Measurements from ENCODE around the gene CATSPERB. TPM values are rescaled to one million over a fixed set of nuclear protein-coding genes. Genes with fewer than 3 reads are reported as not detected.
"Not testable (repeated sequence)": the region's sequence is repeated elsewhere in the genome, so short reads cannot be mapped to it uniquely, and the experiment has no call there.

The CATSPERB gene
- total RNA-seq, 2 donors from 2014 or later: 14.5 to 35.1 TPM

DNA sequence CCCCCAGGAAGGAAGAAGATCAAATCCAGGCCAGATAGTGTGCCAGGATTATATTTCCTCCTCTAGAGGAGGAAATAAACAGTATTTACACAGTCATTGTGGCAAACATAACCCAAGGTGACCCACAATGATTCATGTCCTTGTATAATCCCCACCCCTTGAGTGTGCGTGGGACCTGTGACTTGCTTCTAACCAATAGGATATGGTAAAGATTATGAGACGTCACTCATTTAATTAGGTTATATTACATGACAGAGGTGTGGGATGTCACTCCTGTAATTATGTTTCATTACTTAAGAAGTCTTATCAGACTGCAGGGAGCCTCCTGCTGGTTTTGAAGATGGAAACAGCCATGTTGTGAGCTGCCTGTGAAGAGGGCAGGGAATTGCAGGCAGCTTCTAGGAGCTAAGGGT is 12.2 kb upstream of the CATSPERB start:
- DNase-seq (ENCODE audit: low spot score) (no peak), ATAC-seq (ENCODE audit: insufficient number of reproducible peaks, low FRiP score, low read depth) (no peak)
- Histone ChIP-seq H3K4me1 (ENCODE audit: control insufficient read depth in 1 of 2, low read depth in 2 of 2) (no peaks in the 10 kb centered on the region), H3K36me3 (no peaks in the 10 kb centered on the region), H3K9me3 (no peaks in the 10 kb centered on the region), H3K4me3 (no peak overlapping the region), H3K27me3 (replicated peaks; ENCODE audit: insufficient read depth) (no peaks in the 10 kb centered on the region), H3K27ac (no peak overlapping the region)
- TF ChIP-seq, protein P1, sequence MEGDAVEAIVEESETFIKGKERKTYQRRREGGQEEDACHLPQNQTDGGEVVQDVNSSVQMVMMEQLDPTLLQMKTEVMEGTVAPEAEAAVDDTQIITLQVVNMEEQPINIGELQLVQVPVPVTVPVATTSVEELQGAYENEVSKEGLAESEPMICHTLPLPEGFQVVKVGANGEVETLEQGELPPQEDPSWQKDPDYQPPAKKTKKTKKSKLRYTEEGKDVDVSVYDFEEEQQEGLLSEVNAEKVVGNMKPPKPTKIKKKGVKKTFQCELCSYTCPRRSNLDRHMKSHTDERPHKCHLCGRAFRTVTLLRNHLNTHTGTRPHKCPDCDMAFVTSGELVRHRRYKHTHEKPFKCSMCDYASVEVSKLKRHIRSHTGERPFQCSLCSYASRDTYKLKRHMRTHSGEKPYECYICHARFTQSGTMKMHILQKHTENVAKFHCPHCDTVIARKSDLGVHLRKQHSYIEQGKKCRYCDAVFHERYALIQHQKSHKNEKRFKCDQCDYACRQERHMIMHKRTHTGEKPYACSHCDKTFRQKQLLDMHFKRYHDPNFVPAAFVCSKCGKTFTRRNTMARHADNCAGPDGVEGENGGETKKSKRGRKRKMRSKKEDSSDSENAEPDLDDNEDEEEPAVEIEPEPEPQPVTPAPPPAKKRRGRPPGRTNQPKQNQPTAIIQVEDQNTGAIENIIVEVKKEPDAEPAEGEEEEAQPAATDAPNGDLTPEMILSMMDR (IDR thresholded peaks at IDR 0.05): no peak

GRCh38 chr14:91743305-91743653 is 11.4 kb upstream of the CATSPERB start:
- ATAC-seq (ENCODE audit: insufficient number of reproducible peaks, low FRiP score, low read depth): no peak

DNA sequence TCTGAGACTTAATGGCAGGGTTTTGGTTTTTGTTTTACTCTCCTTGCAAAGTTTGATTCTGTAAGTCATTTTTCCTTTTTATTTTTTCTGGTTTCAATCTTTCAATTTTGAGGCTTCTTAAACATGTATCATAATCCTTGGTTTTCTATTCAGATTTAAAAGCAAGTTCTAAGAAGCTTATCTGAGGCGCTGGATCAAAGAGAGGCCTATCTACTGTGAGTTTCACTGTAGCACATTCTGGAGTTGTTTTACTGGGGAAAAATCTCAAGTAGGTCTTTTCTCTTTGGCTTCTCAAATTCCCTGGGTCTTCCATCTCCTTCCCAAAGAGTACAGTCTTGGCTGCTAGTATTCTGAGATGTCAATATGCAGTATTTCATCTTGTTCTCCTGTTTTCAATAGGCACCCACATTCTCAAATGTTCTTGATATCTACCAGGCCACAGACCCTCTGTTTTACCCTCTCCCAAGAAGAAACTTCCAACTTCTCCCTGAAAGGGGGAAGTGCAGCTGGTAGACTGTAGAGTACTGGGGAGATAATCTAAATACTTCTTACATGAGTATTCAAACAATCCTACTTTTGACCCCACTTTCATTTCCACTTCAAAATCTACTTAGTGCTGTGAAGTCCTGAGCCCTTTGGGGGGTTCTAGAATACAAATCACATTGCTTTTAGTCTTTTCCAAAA is 10.9 kb upstream of the CATSPERB start:
- TF ChIP-seq, protein P1 (IDR thresholded peaks at IDR 0.05): no peak
- no peaks in the 10 kb centered on the region for H3K4me1 ChIP-seq (ENCODE audit: control insufficient read depth in 1 of 2, low read depth in 2 of 2)

More at GRCh38 chr14:91743305-91743653, 11.4 kb upstream of the CATSPERB start:
- Histone ChIP-seq H3K4me3 (no peak overlapping the region), H3K9me3 (no peaks in the 10 kb centered on the region), H3K27ac (no peak overlapping the region), H3K27me3 (replicated peaks; ENCODE audit: insufficient read depth) (no peaks in the 10 kb centered on the region), H3K4me1 (ENCODE audit: control insufficient read depth in 1 of 2, low read depth in 2 of 2) (no peaks in the 10 kb centered on the region), H3K36me3 (no peaks in the 10 kb centered on the region)
- no peak for DNase-seq (ENCODE audit: low spot score)
- TF ChIP-seq, protein P1 (IDR thresholded peaks at IDR 0.05): no peak

GRCh38 chr14:91739867-91740266 is 8.0 kb upstream of the CATSPERB start:
- H3K9me3 ChIP-seq; H3K4me3 ChIP-seq; H3K27ac ChIP-seq; DNase-seq (ENCODE audit: low spot score); H3K27me3 ChIP-seq (replicated peaks; ENCODE audit: insufficient read depth); ATAC-seq (ENCODE audit: insufficient number of reproducible peaks, low FRiP score, low read depth); H3K36me3 ChIP-seq; H3K4me1 ChIP-seq (ENCODE audit: control insufficient read depth in 1 of 2, low read depth in 2 of 2): not testable (repeated sequence)

More for the DNA sequence above, 10.9 kb upstream of the CATSPERB start:
- DNase-seq (ENCODE audit: low spot score) (no peak), ATAC-seq (ENCODE audit: insufficient number of reproducible peaks, low FRiP score, low read depth) (no peak)
- Histone ChIP-seq H3K27me3 (replicated peaks; ENCODE audit: insufficient read depth) (no peaks in the 10 kb centered on the region), H3K9me3 (no peaks in the 10 kb centered on the region), H3K4me3 (no peak overlapping the region), H3K27ac (no peak overlapping the region), H3K36me3 (no peaks in the 10 kb centered on the region)

GRCh38 chr14:91737619-91738018 is 5.7 kb upstream of the CATSPERB start:
- H3K9me3 ChIP-seq: no peaks in the 10 kb centered on the region
- H3K4me3 ChIP-seq: no peak overlapping the region
- no peak for DNase-seq (ENCODE audit: low spot score)
- no peaks in the 10 kb centered on the region for H3K36me3 ChIP-seq
- ATAC-seq (ENCODE audit: insufficient number of reproducible peaks, low FRiP score, low read depth): no peak
- no peaks in the 10 kb centered on the region for H3K27me3 ChIP-seq (replicated peaks; ENCODE audit: insufficient read depth)
- no peaks in the 10 kb centered on the region for H3K4me1 ChIP-seq (ENCODE audit: control insufficient read depth in 1 of 2, low read depth in 2 of 2)
- TF ChIP-seq, protein P1 (IDR thresholded peaks at IDR 0.05): no peak
- H3K27ac ChIP-seq: no peak overlapping the region

Data from thoracic aorta (tissue), 2 donors.